ENCODE results near the gene CTDSPL.
"Not testable (repeated sequence)": the region's sequence is repeated elsewhere in the genome, so short reads cannot be mapped to it uniquely, and the experiment has no call there.

The CTDSPL gene

GRCh38 chr3:37979541-37980461, 118.1 kb downstream of the CTDSPL start:
- Histone ChIP-seq H3K9me3 (ENCODE audit: insufficient read depth, low read depth, low read length) (no peaks in the 10 kb centered on the region), H3K27me3 (ENCODE audit: insufficient read depth, low read length) (no peaks in the 10 kb centered on the region), H3K4me3 (ENCODE audit: low read length) (no peak overlapping the region), H3K9ac (ENCODE audit: low read depth, low read length) (no peak overlapping the region), H3K36me3 (ENCODE audit: insufficient read depth, low read depth, low read length) (peaks cover 15% of the 10 kb centered on the region), H3K4me1 (ENCODE audit: insufficient read depth, low read length) (no peaks in the 10 kb centered on the region), H3K27ac (ENCODE audit: low read length) (no peak overlapping the region)

GRCh38 chr3:37980462-37981347, 119.0 kb downstream of the CTDSPL start:
- H3K4me3 ChIP-seq (ENCODE audit: low read length) = no peak overlapping the region
- H3K27ac ChIP-seq (ENCODE audit: low read length) = no peak overlapping the region
- no peak overlapping the region for H3K9ac ChIP-seq (ENCODE audit: low read depth, low read length)
- H3K9me3 ChIP-seq (ENCODE audit: insufficient read depth, low read depth, low read length) = no peaks in the 10 kb centered on the region
- H3K27me3 ChIP-seq (ENCODE audit: insufficient read depth, low read length) = no peaks in the 10 kb centered on the region
- H3K4me1 ChIP-seq (ENCODE audit: insufficient read depth, low read length) = no peaks in the 10 kb centered on the region
- H3K36me3 ChIP-seq (ENCODE audit: insufficient read depth, low read depth, low read length) = peaks cover 12% of the 10 kb centered on the region

- Histone ChIP-seq H3K4me3 (ENCODE audit: low read length) (no peak overlapping the region), H3K27me3 (ENCODE audit: insufficient read depth, low read length) (no peaks in the 10 kb centered on the region), H3K4me1 (ENCODE audit: insufficient read depth, low read length) (no peaks in the 10 kb centered on the region), H3K27ac (ENCODE audit: low read length) (no peak overlapping the region), H3K36me3 (ENCODE audit: insufficient read depth, low read depth, low read length) (peaks cover 6% of the 10 kb centered on the region; the same call in 1 of the 2 replicates), H3K9ac (ENCODE audit: low read depth, low read length) (no peak overlapping the region), H3K9me3 (ENCODE audit: insufficient read depth, low read depth, low read length) (no peaks in the 10 kb centered on the region)
These were observed 119.6 kb downstream of the CTDSPL start for GRCh38 chr3:37981348-37981664.

- Histone ChIP-seq H3K9ac (ENCODE audit: low read depth, low read length) (no peak overlapping the region), H3K4me1 (ENCODE audit: insufficient read depth, low read length) (no peaks in the 10 kb centered on the region), H3K27me3 (ENCODE audit: insufficient read depth, low read length) (no peaks in the 10 kb centered on the region), H3K4me3 (ENCODE audit: low read length) (no peak overlapping the region), H3K27ac (ENCODE audit: low read length) (no peak overlapping the region), H3K9me3 (ENCODE audit: insufficient read depth, low read depth, low read length) (no peaks in the 10 kb centered on the region), H3K36me3 (ENCODE audit: insufficient read depth, low read depth, low read length) (no peaks in the 10 kb centered on the region)
These were observed 120.7 kb downstream of the CTDSPL start for GRCh38 chr3:37982331-37982730.

- H3K9me3 ChIP-seq (ENCODE audit: insufficient read depth, low read depth, low read length) = no peaks in the 10 kb centered on the region
- no peaks in the 10 kb centered on the region for H3K36me3 ChIP-seq (ENCODE audit: insufficient read depth, low read depth, low read length)
- no peak overlapping the region for H3K4me3 ChIP-seq (ENCODE audit: low read length)
- H3K4me1 ChIP-seq (ENCODE audit: insufficient read depth, low read length) = no peaks in the 10 kb centered on the region
- no peak overlapping the region for H3K27ac ChIP-seq (ENCODE audit: low read length)
- H3K27me3 ChIP-seq (ENCODE audit: insufficient read depth, low read length) = no peaks in the 10 kb centered on the region
- no peak overlapping the region for H3K9ac ChIP-seq (ENCODE audit: low read depth, low read length)
These were observed 122.4 kb downstream of the CTDSPL start for GRCh38 chr3:37984051-37984450.

- H3K4me3 ChIP-seq (ENCODE audit: low read length) = no peak overlapping the region
- no peak overlapping the region for H3K9ac ChIP-seq (ENCODE audit: low read depth, low read length)
- no peaks in the 10 kb centered on the region for H3K9me3 ChIP-seq (ENCODE audit: insufficient read depth, low read depth, low read length)
- no peaks in the 10 kb centered on the region for H3K36me3 ChIP-seq (ENCODE audit: insufficient read depth, low read depth, low read length)
- H3K4me1 ChIP-seq (ENCODE audit: insufficient read depth, low read length) = no peaks in the 10 kb centered on the region
- no peaks in the 10 kb centered on the region for H3K27me3 ChIP-seq (ENCODE audit: insufficient read depth, low read length)
- no peak overlapping the region for H3K27ac ChIP-seq (ENCODE audit: low read length)
These were observed 122.9 kb downstream of the CTDSPL start for GRCh38 chr3:37984596-37984995.

- Histone ChIP-seq H3K9ac (ENCODE audit: low read depth, low read length) (no peak overlapping the region), H3K4me1 (ENCODE audit: insufficient read depth, low read length) (no peaks in the 10 kb centered on the region; the same call in 1 of the 2 replicates), H3K4me3 (ENCODE audit: low read length) (no peak overlapping the region), H3K27me3 (ENCODE audit: insufficient read depth, low read length) (no peaks in the 10 kb centered on the region), H3K9me3 (ENCODE audit: insufficient read depth, low read depth, low read length) (no peaks in the 10 kb centered on the region), H3K27ac (ENCODE audit: low read length) (no peak overlapping the region), H3K36me3 (ENCODE audit: insufficient read depth, low read depth, low read length) (no peaks in the 10 kb centered on the region)
These were observed 124.1 kb downstream of the CTDSPL start for GRCh38 chr3:37985637-37986320.

GRCh38 chr3:37986479-37987314, 125.0 kb downstream of the CTDSPL start:
- no peak overlapping the region for H3K27ac ChIP-seq (ENCODE audit: low read length)
- H3K9me3 ChIP-seq (ENCODE audit: insufficient read depth, low read depth, low read length) = no peaks in the 10 kb centered on the region
- H3K4me1 ChIP-seq (ENCODE audit: insufficient read depth, low read length) = peaks cover 2% of the 10 kb centered on the region; the same call in 1 of the 2 replicates
- no peak overlapping the region for H3K9ac ChIP-seq (ENCODE audit: low read depth, low read length)
- no peaks in the 10 kb centered on the region for H3K36me3 ChIP-seq (ENCODE audit: insufficient read depth, low read depth, low read length)
- peaks cover 2% of the 10 kb centered on the region; the same call in 1 of the 2 replicates for H3K27me3 ChIP-seq (ENCODE audit: insufficient read depth, low read length)
- H3K4me3 ChIP-seq (ENCODE audit: low read length) = no peak overlapping the region

- H3K4me1 ChIP-seq (ENCODE audit: insufficient read depth, low read length) = peaks cover 2% of the 10 kb centered on the region; the same call in 1 of the 2 replicates
- no peaks in the 10 kb centered on the region for H3K9me3 ChIP-seq (ENCODE audit: insufficient read depth, low read depth, low read length)
- H3K4me3 ChIP-seq (ENCODE audit: low read length) = no peak overlapping the region
- H3K27ac ChIP-seq (ENCODE audit: low read length) = no peak overlapping the region
- peaks cover 8% of the 10 kb centered on the region for H3K27me3 ChIP-seq (ENCODE audit: insufficient read depth, low read length)
- no peaks in the 10 kb centered on the region for H3K36me3 ChIP-seq (ENCODE audit: insufficient read depth, low read depth, low read length)
- no peak overlapping the region for H3K9ac ChIP-seq (ENCODE audit: low read depth, low read length)
These were observed 125.6 kb downstream of the CTDSPL start for GRCh38 chr3:37987315-37987697.

- no peaks in the 10 kb centered on the region for H3K36me3 ChIP-seq (ENCODE audit: insufficient read depth, low read depth, low read length)
- H3K27me3 ChIP-seq (ENCODE audit: insufficient read depth, low read length) = peaks cover 8% of the 10 kb centered on the region
- no peak overlapping the region for H3K4me3 ChIP-seq (ENCODE audit: low read length)
- peaks cover 2% of the 10 kb centered on the region; the same call in 1 of the 2 replicates for H3K4me1 ChIP-seq (ENCODE audit: insufficient read depth, low read length)
- no peak overlapping the region for H3K9ac ChIP-seq (ENCODE audit: low read depth, low read length)
- no peak overlapping the region for H3K27ac ChIP-seq (ENCODE audit: low read length)
- H3K9me3 ChIP-seq (ENCODE audit: insufficient read depth, low read depth, low read length) = no peaks in the 10 kb centered on the region
These were observed 126.1 kb downstream of the CTDSPL start for GRCh38 chr3:37987751-37988179.

GRCh38 chr3:37988376-37988775, 126.7 kb downstream of the CTDSPL start:
- H3K36me3 ChIP-seq (ENCODE audit: insufficient read depth, low read depth, low read length); H3K9me3 ChIP-seq (ENCODE audit: insufficient read depth, low read depth, low read length); H3K27me3 ChIP-seq (ENCODE audit: insufficient read depth, low read length); H3K4me3 ChIP-seq (ENCODE audit: low read length); H3K27ac ChIP-seq (ENCODE audit: low read length); H3K4me1 ChIP-seq (ENCODE audit: insufficient read depth, low read length); H3K9ac ChIP-seq (ENCODE audit: low read depth, low read length): not testable (repeated sequence)
